Peyer's patch (tissue), 4 donors: ENCODE results near the gene CRLF1.

Experiments used
- POLR2A ChIP-seq, 2 donors: fragments of 450-650 bp; IDR thresholded peaks; one replicate each; pipeline ENCODE4 v1.5.1; 2017; ENCODE audit warnings: antibody characterized with exemption in 2 of 2, mild to moderate bottlenecking in 2 of 2, moderate library complexity in 2 of 2
- TF ChIP-seq, protein P1 (sequence below), 6 experiments: fragments of 450-650 bp in 4 of 6; fragments of 200-600 bp in 2 of 6; sonication (generic) in 1 of 6; IDR thresholded peaks; one replicate each; pipeline ENCODE4 v1.5.1; 2017 to 2019; ENCODE audit warnings: antibody characterized with exemption in 6 of 6, mild to moderate bottlenecking in 3 of 6, moderate library complexity in 1 of 6

DNA sequence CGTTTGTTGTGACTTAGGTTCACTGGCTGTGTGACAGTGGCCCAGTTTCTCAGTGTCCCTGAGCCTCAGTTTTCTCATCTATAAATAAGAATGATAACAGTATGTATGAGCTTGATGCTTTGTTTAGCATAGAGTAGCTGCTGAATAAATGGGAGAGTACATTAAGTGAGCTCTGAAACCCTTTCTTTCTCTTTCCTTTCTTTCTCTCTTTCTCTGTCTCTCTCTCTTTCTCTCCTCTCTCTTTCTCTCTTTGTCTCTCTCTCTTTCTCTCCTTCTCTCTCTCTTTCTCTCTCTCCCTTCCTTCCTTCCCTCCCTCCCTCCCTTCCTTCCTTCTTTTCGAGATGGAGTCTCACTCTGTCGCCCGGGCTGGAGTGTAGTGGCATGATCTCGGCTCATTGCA, 46.9 kb downstream of the CRLF1 start:
- TF ChIP-seq, protein P1, sequence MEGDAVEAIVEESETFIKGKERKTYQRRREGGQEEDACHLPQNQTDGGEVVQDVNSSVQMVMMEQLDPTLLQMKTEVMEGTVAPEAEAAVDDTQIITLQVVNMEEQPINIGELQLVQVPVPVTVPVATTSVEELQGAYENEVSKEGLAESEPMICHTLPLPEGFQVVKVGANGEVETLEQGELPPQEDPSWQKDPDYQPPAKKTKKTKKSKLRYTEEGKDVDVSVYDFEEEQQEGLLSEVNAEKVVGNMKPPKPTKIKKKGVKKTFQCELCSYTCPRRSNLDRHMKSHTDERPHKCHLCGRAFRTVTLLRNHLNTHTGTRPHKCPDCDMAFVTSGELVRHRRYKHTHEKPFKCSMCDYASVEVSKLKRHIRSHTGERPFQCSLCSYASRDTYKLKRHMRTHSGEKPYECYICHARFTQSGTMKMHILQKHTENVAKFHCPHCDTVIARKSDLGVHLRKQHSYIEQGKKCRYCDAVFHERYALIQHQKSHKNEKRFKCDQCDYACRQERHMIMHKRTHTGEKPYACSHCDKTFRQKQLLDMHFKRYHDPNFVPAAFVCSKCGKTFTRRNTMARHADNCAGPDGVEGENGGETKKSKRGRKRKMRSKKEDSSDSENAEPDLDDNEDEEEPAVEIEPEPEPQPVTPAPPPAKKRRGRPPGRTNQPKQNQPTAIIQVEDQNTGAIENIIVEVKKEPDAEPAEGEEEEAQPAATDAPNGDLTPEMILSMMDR (IDR thresholded peaks at IDR 0.05): no peak
- TF ChIP-seq POLR2A (IDR thresholded peaks at IDR 0.05): no peak
